GM23338 (cell line): ENCODE measurements around the gene MBNL1. TPM values are rescaled to one million over a fixed set of nuclear protein-coding genes. Genes with fewer than 3 reads are reported as not detected.

Experiments
- ATAC-seq: fragments of 200-7000 bp; cut with Tn5 transposase; 3 replicates; pipeline ENCODE4 v1.9.1; 2020
- DNase-seq: peaks from one replicate; pipeline ENCODE4 v3.0.0-alpha.2; 2015; ENCODE audit warnings: low spot score
- H2AFZ ChIP-seq: fragments of 200-600 bp; sonication (generic); 2 replicates; pipeline ENCODE4 v1.8.0; 2016; ENCODE audit warnings: antibody characterized with exemption, mild to moderate bottlenecking, moderate library complexity
- H3F3A ChIP-seq: fragments of 200-600 bp; sonication (generic); replicated peaks from 2 replicates; pipeline ENCODE4 v1.8.0; 2017; ENCODE audit warnings: antibody characterized with exemption, mixed run types, low read depth
- H3K27ac ChIP-seq: fragments of 200-600 bp; sonication (generic); 2 replicates; pipeline ENCODE4 v1.6.1; 2016; ENCODE audit warnings: low read depth
- H3K27me3 ChIP-seq: fragments of 200-600 bp; sonication (generic); 2 replicates; pipeline ENCODE4 v1.8.0; 2016; ENCODE audit warnings: mild to moderate bottlenecking, mixed run types, moderate library complexity; ENCODE audit not compliant: insufficient read depth
- H3K36me3 ChIP-seq: fragments of 200-600 bp; sonication (generic); 2 replicates; pipeline ENCODE4 v1.8.0; 2016; ENCODE audit warnings: mild to moderate bottlenecking; ENCODE audit not compliant: insufficient read depth
- H3K4me1 ChIP-seq: fragments of 200-600 bp; sonication (generic); 2 replicates; pipeline ENCODE4 v1.8.0; 2016; ENCODE audit warnings: mild to moderate bottlenecking, moderate library complexity; ENCODE audit not compliant: insufficient read depth
- H3K4me2 ChIP-seq: fragments of 200-600 bp; sonication (generic); 2 replicates; pipeline ENCODE4 v1.7.1; 2017; ENCODE audit warnings: mixed run types
- H3K4me3 ChIP-seq: fragments of 200-600 bp; sonication (generic); 2 replicates; pipeline ENCODE4 v1.6.1; 2016; ENCODE audit warnings: mixed run types
- H3K79me2 ChIP-seq: fragments of 200-600 bp; sonication (generic); replicated peaks from 2 replicates; pipeline ENCODE4 v1.8.0; 2017; ENCODE audit warnings: mild to moderate bottlenecking; ENCODE audit not compliant: insufficient read depth
- H3K9me2 ChIP-seq: fragments of 200-600 bp; sonication (generic); 2 replicates; pipeline ENCODE4 v1.8.0; 2017; ENCODE audit not compliant: insufficient read depth
- H4K20me1 ChIP-seq: fragments of 200-600 bp; sonication (generic); replicated peaks from 2 replicates; pipeline ENCODE4 v1.8.0; 2017; ENCODE audit warnings: mild to moderate bottlenecking; ENCODE audit not compliant: insufficient read depth
- H3K27ac Mint-ChIP-seq: 2 replicates; pipeline ENCODE4 v1.8.0; 2020; ENCODE audit warnings: inconsistent platforms, mild to moderate bottlenecking, moderate library complexity, mixed read lengths
- H3K27me3 Mint-ChIP-seq: 3 replicates; pipeline ENCODE4 v1.8.0; 2022; ENCODE audit warnings: low read depth, mild to moderate bottlenecking, moderate library complexity, mixed read lengths, inconsistent platforms; ENCODE audit not compliant: insufficient read depth, poor library complexity
- H3K36me3 Mint-ChIP-seq: 3 replicates; pipeline ENCODE4 v1.8.0; 2021; ENCODE audit warnings: low read depth, mild to moderate bottlenecking, inconsistent platforms, moderate library complexity, mixed read lengths
- H3K4me1 Mint-ChIP-seq: 3 replicates; pipeline ENCODE4 v1.8.0; 2020; ENCODE audit warnings: mild to moderate bottlenecking, inconsistent platforms, mixed read lengths
- H3K4me3 Mint-ChIP-seq: 3 replicates; pipeline ENCODE4 v1.8.0; 2021; ENCODE audit warnings: moderate library complexity, mild to moderate bottlenecking, inconsistent platforms, mixed read lengths
- H3K9me3 Mint-ChIP-seq: 3 replicates; pipeline ENCODE4 v1.8.0; 2020; ENCODE audit warnings: moderate library complexity, mild to moderate bottlenecking, inconsistent platforms, mixed read lengths
- CREB1 ChIP-seq: fragments of 250-450 bp; sonication (Bioruptor Pico); IDR thresholded peaks from 2 replicates; pipeline ENCODE4 v1.5.0; 2020; ENCODE audit warnings: low read depth, mild to moderate bottlenecking, moderate library complexity
- EZH2 ChIP-seq: fragments of 200-600 bp; sonication (generic); IDR thresholded peaks from one replicate; pipeline ENCODE4 v1.8.0; 2017; ENCODE audit warnings: antibody characterized with exemption, mild to moderate bottlenecking, low read depth; ENCODE audit not compliant: unreplicated experiment
- NANOG ChIP-seq: IDR thresholded peaks from 2 replicates; pipeline ENCODE4 v1.6.1; 2016; ENCODE audit warnings: antibody characterized with exemption, borderline replicate concordance
- POLR2AphosphoS5 ChIP-seq: IDR thresholded peaks from 2 replicates; pipeline ENCODE4 v1.6.1; 2016; ENCODE audit warnings: antibody characterized with exemption, low read depth
- STAT1 ChIP-seq: IDR thresholded peaks from one replicate; pipeline ENCODE4 v1.6.1; 2016; ENCODE audit warnings: antibody characterized with exemption; ENCODE audit not compliant: unreplicated experiment
- ZNF114 ChIP-seq: fragments of 250-450 bp; sonication (Bioruptor Pico); IDR thresholded peaks from 2 replicates; pipeline ENCODE4 v1.5.0; 2020; ENCODE audit warnings: mild to moderate bottlenecking, moderate library complexity
- ZNF462 ChIP-seq: fragments of 250-450 bp; sonication (Bioruptor Pico); IDR thresholded peaks from 2 replicates; pipeline ENCODE4 v1.5.0; 2020; ENCODE audit warnings: mild to moderate bottlenecking, moderate library complexity
- polyA plus RNA-seq: library from polyadenylated mRNA; unstranded; fragments of >200 nt; fragmentation: Nextera tagmentation; extraction: Ambion mirVana; gene quantifications from 2 replicates; pipeline ENCODE4 v1.2.1, GENCODE V29; 2016
- total RNA-seq: library from RNA; depleted of rRNA; stranded (reverse); fragments of >200 nt; shearing (Covaris generic); gene quantifications from 2 replicates; pipeline ENCODE4 v1.2.3, GENCODE V29; 2014
- TF ChIP-seq, protein P1 (sequence below): IDR thresholded peaks from one replicate; pipeline ENCODE4 v1.6.1; 2018; ENCODE audit warnings: antibody characterized with exemption; ENCODE audit not compliant: unreplicated experiment
- TF ChIP-seq, protein P2 (sequence below): IDR thresholded peaks from 2 replicates; pipeline ENCODE4 v1.6.1; 2016; ENCODE audit warnings: antibody characterized with exemption

MBNL1 gene
- total and polyA plus RNA-seq, 2 experiments from 2014 or later: 9.4 to 23.2 TPM

DNA sequence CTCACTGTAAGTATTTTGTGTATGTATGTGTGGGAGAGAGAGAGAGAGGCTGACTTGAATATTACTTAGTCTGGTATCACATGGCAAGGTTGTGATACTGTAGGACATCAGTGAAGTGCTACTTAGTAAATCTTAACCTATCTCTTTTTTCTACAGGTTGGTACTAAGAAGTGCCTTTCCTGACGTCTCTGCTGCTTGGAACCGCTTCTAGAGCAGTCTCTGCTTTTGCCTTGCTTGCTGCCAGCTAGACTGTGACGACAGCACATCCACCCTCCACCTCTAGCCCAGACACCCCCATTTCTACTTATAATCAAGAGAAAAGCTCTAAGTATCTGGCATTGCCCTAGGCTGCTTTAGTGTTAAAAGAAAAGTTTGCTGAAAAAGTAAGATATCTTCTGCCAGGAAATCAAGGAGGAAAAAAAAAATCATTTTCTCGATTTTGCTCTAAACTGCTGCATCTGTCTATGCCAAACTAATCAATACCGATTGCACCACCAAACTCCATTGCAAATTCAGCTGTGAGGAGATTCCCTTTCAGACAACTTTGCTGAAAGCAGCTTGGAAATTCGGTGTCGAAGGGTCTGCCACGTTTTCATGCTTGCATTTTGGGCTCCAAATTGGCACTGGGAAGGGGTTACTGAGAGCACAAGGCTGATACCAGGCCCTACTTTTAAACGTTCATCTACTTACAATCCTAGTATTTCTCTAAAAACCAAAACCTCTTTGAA lies 30.7 kb downstream of the MBNL1 start:
- DNase-seq (no peak), ATAC-seq (peak; percentile 70)
- no peaks in the 10 kb centered on the region for H3K27me3 Mint-ChIP-seq
- no peak overlapping the region for H3K4me3 ChIP-seq
- H3K36me3 ChIP-seq: no peaks in the 10 kb centered on the region
- peaks cover 70% of the 10 kb centered on the region for H3K4me1 ChIP-seq
- H2AFZ ChIP-seq: no peak overlapping the region
- no peaks in the 10 kb centered on the region for H3F3A ChIP-seq
- no peaks in the 10 kb centered on the region for H3K9me3 Mint-ChIP-seq
- H3K36me3 Mint-ChIP-seq: no peaks in the 10 kb centered on the region
- peaks cover 54% of the 10 kb centered on the region for H3K79me2 ChIP-seq
- peaks cover 63% of the 10 kb centered on the region for H3K4me1 Mint-ChIP-seq
- H3K27ac Mint-ChIP-seq: peak overlapping the region; percentile 81
- H3K27ac ChIP-seq: peak overlapping the region; percentile 60
- no peaks in the 10 kb centered on the region for H3K9me2 ChIP-seq
- H4K20me1 ChIP-seq: 0 out of 2 replicates have a peak, but pooled peaks cover 2% of the 10 kb centered on the region
- TF ChIP-seq ZNF462 (CRISPR knock-in tag) (no peak), ZNF114 (CRISPR knock-in tag) (no peak), STAT1 (no peak), POLR2AphosphoS5 (no peak), NANOG (no peak), CREB1 (no peak), EZH2 (no peak)
- TF ChIP-seq, protein P1, sequence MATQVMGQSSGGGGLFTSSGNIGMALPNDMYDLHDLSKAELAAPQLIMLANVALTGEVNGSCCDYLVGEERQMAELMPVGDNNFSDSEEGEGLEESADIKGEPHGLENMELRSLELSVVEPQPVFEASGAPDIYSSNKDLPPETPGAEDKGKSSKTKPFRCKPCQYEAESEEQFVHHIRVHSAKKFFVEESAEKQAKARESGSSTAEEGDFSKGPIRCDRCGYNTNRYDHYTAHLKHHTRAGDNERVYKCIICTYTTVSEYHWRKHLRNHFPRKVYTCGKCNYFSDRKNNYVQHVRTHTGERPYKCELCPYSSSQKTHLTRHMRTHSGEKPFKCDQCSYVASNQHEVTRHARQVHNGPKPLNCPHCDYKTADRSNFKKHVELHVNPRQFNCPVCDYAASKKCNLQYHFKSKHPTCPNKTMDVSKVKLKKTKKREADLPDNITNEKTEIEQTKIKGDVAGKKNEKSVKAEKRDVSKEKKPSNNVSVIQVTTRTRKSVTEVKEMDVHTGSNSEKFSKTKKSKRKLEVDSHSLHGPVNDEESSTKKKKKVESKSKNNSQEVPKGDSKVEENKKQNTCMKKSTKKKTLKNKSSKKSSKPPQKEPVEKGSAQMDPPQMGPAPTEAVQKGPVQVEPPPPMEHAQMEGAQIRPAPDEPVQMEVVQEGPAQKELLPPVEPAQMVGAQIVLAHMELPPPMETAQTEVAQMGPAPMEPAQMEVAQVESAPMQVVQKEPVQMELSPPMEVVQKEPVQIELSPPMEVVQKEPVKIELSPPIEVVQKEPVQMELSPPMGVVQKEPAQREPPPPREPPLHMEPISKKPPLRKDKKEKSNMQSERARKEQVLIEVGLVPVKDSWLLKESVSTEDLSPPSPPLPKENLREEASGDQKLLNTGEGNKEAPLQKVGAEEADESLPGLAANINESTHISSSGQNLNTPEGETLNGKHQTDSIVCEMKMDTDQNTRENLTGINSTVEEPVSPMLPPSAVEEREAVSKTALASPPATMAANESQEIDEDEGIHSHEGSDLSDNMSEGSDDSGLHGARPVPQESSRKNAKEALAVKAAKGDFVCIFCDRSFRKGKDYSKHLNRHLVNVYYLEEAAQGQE: no peak
- TF ChIP-seq, protein P2, sequence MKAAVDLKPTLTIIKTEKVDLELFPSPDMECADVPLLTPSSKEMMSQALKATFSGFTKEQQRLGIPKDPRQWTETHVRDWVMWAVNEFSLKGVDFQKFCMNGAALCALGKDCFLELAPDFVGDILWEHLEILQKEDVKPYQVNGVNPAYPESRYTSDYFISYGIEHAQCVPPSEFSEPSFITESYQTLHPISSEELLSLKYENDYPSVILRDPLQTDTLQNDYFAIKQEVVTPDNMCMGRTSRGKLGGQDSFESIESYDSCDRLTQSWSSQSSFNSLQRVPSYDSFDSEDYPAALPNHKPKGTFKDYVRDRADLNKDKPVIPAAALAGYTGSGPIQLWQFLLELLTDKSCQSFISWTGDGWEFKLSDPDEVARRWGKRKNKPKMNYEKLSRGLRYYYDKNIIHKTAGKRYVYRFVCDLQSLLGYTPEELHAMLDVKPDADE: no peak
- no peaks in the 10 kb centered on the region for H3K27me3 ChIP-seq
- H3K4me2 ChIP-seq: no peak overlapping the region; the same call in 1 of the 2 replicates
- peak overlapping the region; percentile 38 for H3K4me3 Mint-ChIP-seq
